Lung (tissue), 12 donors: ENCODE data around the gene CD19. TPM values are rescaled to one million over a fixed set of nuclear protein-coding genes. Genes with fewer than 3 reads are reported as not detected.
A peak's percentile ranks its signal among the peaks of the same experiment; 100 is the strongest.

Experiments
- ATAC-seq: fragments of 200-7000 bp; cut with Tn5 transposase; one replicate; pipeline ENCODE4 v1.9.1; 2020; ENCODE audit warnings: moderate number of reproducible peaks; ENCODE audit not compliant: insufficient read depth, low FRiP score
- DNase-seq, 3 donors: peaks; one replicate each; pipeline ENCODE4 v3.0.0-alpha.2; 2013 to 2017
- H3K27ac ChIP-seq, 2 donors: one replicate each; pipeline ENCODE4 v1.5.1; 2013; ENCODE audit warnings: mild to moderate bottlenecking in 2 of 2, moderate library complexity in 2 of 2, control low read depth in 1 of 2, inconsistent platforms in 1 of 2, low read depth in 1 of 2, low read length in 1 of 2
- H3K27me3 ChIP-seq, 3 donors: one replicate each; pipeline ENCODE4 v1.5.1; 2013; ENCODE audit warnings: low read length in 2 of 3; ENCODE audit not compliant: control insufficient read depth in 3 of 3, insufficient read depth in 3 of 3
- H3K36me3 ChIP-seq, 4 donors: one replicate each; pipeline ENCODE4 v1.5.1; 2013; ENCODE audit warnings: low read length in 4 of 4, mild to moderate bottlenecking in 1 of 4, moderate library complexity in 1 of 4; ENCODE audit not compliant: control insufficient read depth in 4 of 4, insufficient read depth in 4 of 4
- H3K4me1 ChIP-seq, 5 donors: one replicate each; pipeline ENCODE4 v1.5.1; 2013; ENCODE audit warnings: low read length in 5 of 5, mild to moderate bottlenecking in 2 of 5, moderate library complexity in 1 of 5; ENCODE audit not compliant: control insufficient read depth in 5 of 5, insufficient read depth in 5 of 5
- H3K4me3 ChIP-seq: one replicate; pipeline ENCODE4 v1.5.1; 2013; ENCODE audit warnings: mild to moderate bottlenecking, control low read depth, moderate library complexity
- H3K9ac ChIP-seq, 2 donors: one replicate each; pipeline ENCODE4 v1.5.1; 2013; ENCODE audit warnings: low read length in 2 of 2, control low read depth in 1 of 2; ENCODE audit not compliant: insufficient read depth in 1 of 2
- H3K9me3 ChIP-seq, 4 donors: one replicate each; pipeline ENCODE4 v1.5.1; 2013; ENCODE audit warnings: low read length in 3 of 4, mild to moderate bottlenecking in 1 of 4, moderate library complexity in 1 of 4; ENCODE audit not compliant: control insufficient read depth in 4 of 4, insufficient read depth in 3 of 4
- CTCF ChIP-seq: IDR thresholded peaks from 2 replicates; pipeline ENCODE4 v1.5.1; 2012; ENCODE audit warnings: mild to moderate bottlenecking; ENCODE audit errors: control extremely low read depth, extremely low read depth
- WGBS, 2 donors: extraction: QIAGEN DNeasy Blood & Tissue Kit; methylation state at CpG; one replicate each; pipeline ENCODE4 v1.1.7; 2013; 5-methylcytosine and 5-hydroxymethylcytosine counted together
- polyA plus RNA-seq, 2 donors: library from polyadenylated mRNA; stranded (reverse); fragments of 200-250 nt; gene quantifications; one replicate each; pipeline ENCODE4 v1.2.1, GENCODE V29; 2013
- total RNA-seq, 2 donors: library from RNA; depleted of rRNA in 1 of 2; stranded (reverse); fragments of >200 nt in 1 of 2; gene quantifications; one replicate each; pipeline ENCODE4 v1.2.1, GENCODE V29; 2014 to 2021
- donor health status: control.
- donor health status: control.
- donor health status: Bipolar disorder and iron deficiency.
- donor health status: healthy.
- donor health status: DM: yes; HTN: yes; CAD: no.

Gene CD19
- total and polyA plus RNA-seq, 4 donors, result 0.33 to 2.8 (median 1.2) TPM

GRCh38 chr16:28933171-28933570 is 1.4 kb downstream of the CD19 start:
- WGBS, 2 donors, result 81 to 91% methylated on average over 8 of the region's 8 CpGs
- DNase-seq (no peak), ATAC-seq (no peak)
- H3K36me3 ChIP-seq, result no peaks in the 10 kb centered on the region
- H3K27ac ChIP-seq, result no peak overlapping the region
- H3K4me1 ChIP-seq, result peaks cover 0 to 5% (median 0%) of the 10 kb centered on the region in 5 donors
- no peaks in the 10 kb centered on the region for H3K9me3 ChIP-seq
- no peaks in the 10 kb centered on the region for H3K27me3 ChIP-seq
- no peak for TF ChIP-seq CTCF
- H3K9ac ChIP-seq, result no peak overlapping the region
- no peak overlapping the region for H3K4me3 ChIP-seq

- no peak overlapping the region for H3K9ac ChIP-seq
- no peak for DNase-seq
- H3K27me3 ChIP-seq, result no peaks in the 10 kb centered on the region
- no peak for TF ChIP-seq CTCF
- H3K4me1 ChIP-seq, result peaks cover 0 to 5% (median 0%) of the 10 kb centered on the region in 5 donors
- no peaks in the 10 kb centered on the region for H3K9me3 ChIP-seq
- ATAC-seq, result no peak
- no peak overlapping the region for H3K4me3 ChIP-seq
- WGBS, 2 donors, result 94 to 98% methylated on average over 4 of the region's 4 CpGs
- no peak overlapping the region for H3K27ac ChIP-seq
- no peaks in the 10 kb centered on the region for H3K36me3 ChIP-seq
Measured at GRCh38 chr16:28935346-28935745, 3.6 kb downstream of the CD19 start.

DNA sequence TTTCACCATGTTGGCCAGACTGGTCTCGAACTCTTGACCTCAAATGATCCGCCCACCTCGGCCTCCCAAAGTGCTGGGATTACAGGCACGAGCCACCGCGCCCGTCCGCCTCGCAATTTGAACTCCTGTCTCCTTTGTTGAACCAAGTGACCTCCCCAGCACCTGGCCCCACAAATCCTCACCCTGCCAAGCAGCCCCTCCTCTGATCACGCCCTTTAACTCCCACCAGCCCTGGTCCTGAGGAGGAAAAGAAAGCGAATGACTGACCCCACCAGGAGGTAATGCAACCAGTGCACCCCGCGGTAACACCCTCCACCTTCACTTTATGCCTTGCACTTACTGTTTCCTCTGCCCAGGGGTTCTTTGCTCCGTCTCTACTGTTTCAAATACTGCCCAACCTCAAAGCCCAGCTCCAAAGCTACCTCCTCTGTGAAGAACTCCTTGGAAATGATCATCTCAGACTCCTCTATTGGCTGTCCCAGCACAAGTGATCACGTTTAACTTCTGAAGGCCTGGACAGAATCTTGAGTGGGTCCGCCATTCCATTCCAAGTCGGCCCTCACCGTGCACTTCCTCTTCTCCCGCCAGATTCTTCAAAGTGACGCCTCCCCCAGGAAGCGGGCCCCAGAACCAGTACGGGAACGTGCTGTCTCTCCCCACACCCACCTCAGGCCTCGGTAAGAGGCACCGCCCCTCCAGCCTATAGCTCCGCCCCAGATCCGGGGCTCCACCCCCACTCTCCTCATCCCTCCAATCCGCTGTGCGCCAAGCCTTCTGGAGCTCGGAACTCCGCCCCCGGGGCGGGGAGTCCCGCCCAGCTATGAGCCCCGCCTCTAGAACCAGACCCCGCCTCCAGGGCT is 4.4 kb downstream of the CD19 start:
- no peaks in the 10 kb centered on the region for H3K27me3 ChIP-seq
- peak overlapping the region in 1 of 2 donors; percentile 1 for H3K9ac ChIP-seq
- H3K4me3 ChIP-seq, result no peak overlapping the region
- ATAC-seq (peak; percentile 100), DNase-seq (peak; percentile 56 to 76 (median 62))
- H3K36me3 ChIP-seq, result no peaks in the 10 kb centered on the region
- no peaks in the 10 kb centered on the region for H3K9me3 ChIP-seq
- 26 to 29% methylated on average over 36 of the region's 36 CpGs for WGBS, 2 donors
- H3K4me1 ChIP-seq, result peaks cover 0 to 5% (median 0%) of the 10 kb centered on the region in 5 donors
- H3K27ac ChIP-seq, result no peak overlapping the region
- TF ChIP-seq CTCF, result no peak
